ENCODE results near the gene MAGI1.
"Not testable (repeated sequence)": the region's sequence is repeated elsewhere in the genome, so short reads cannot be mapped to it uniquely, and the experiment has no call there.

The MAGI1 gene

GRCh38 chr3:65891477-65891876, 147.2 kb downstream of the MAGI1 start:
- H3K27ac ChIP-seq (ENCODE audit: low read depth, low read length); H3K9ac ChIP-seq (ENCODE audit: low read length); H3K18ac ChIP-seq (ENCODE audit: low read length); H3K4me1 ChIP-seq (ENCODE audit: control insufficient read depth, low read depth, low read length); H3K79me1 ChIP-seq (ENCODE audit: low read length); H3K4me2 ChIP-seq (ENCODE audit: low read length); H2BK15ac ChIP-seq (replicated peaks; ENCODE audit: low read depth); H4K5ac ChIP-seq (ENCODE audit: low read length); H2BK120ac ChIP-seq (ENCODE audit: low read depth, low read length); H3K4me3 ChIP-seq (ENCODE audit: low read length); H3K23ac ChIP-seq (ENCODE audit: low read length); DNase-seq; H3K56ac ChIP-seq (ENCODE audit: low read length); H3K4ac ChIP-seq (ENCODE audit: low read depth, low read length); H3K27me3 ChIP-seq (ENCODE audit: insufficient read depth, low read length, poor library complexity); H2AK5ac ChIP-seq (ENCODE audit: low read length); H4K8ac ChIP-seq (ENCODE audit: low read depth, low read length); H3K36me3 ChIP-seq (ENCODE audit: control insufficient read depth, insufficient read depth, low read length); H2BK5ac ChIP-seq (ENCODE audit: low read length): not testable (repeated sequence)
- peaks cover 18% of the 10 kb centered on the region for H3K79me2 ChIP-seq (ENCODE audit: control insufficient read depth, insufficient read depth, low read length)
- WGBS (ENCODE audit: extremely low coverage, insufficient coverage, low lambda C conversion rate): no CpG with 5 or more reads among the region's 2 CpGs

- H3K27ac ChIP-seq (ENCODE audit: low read depth, low read length): no peak overlapping the region
- no peak overlapping the region for H4K8ac ChIP-seq (ENCODE audit: low read depth, low read length)
- H3K79me1 ChIP-seq (ENCODE audit: low read length): peaks cover 5% of the 10 kb centered on the region
- H3K79me2 ChIP-seq (ENCODE audit: control insufficient read depth, insufficient read depth, low read length): peaks cover 17% of the 10 kb centered on the region
- H3K27me3 ChIP-seq (ENCODE audit: insufficient read depth, low read length, poor library complexity): no peaks in the 10 kb centered on the region
- H3K4me2 ChIP-seq (ENCODE audit: low read length): no peak overlapping the region
- no peak overlapping the region for H3K4me3 ChIP-seq (ENCODE audit: low read length)
- no peak overlapping the region for H3K18ac ChIP-seq (ENCODE audit: low read length)
- H4K5ac ChIP-seq (ENCODE audit: low read length): no peak overlapping the region
- no peak overlapping the region for H3K56ac ChIP-seq (ENCODE audit: low read length)
- H2BK120ac ChIP-seq (ENCODE audit: low read depth, low read length): no peak overlapping the region
- no CpG with 5 or more reads among the region's 6 CpGs for WGBS (ENCODE audit: extremely low coverage, insufficient coverage, low lambda C conversion rate)
- no peak overlapping the region for H3K9ac ChIP-seq (ENCODE audit: low read length)
- no peak for DNase-seq
- no peak overlapping the region for H3K4ac ChIP-seq (ENCODE audit: low read depth, low read length)
- no peak overlapping the region for H3K23ac ChIP-seq (ENCODE audit: low read length)
- no peaks in the 10 kb centered on the region for H3K4me1 ChIP-seq (ENCODE audit: control insufficient read depth, low read depth, low read length)
- no peak overlapping the region for H2BK15ac ChIP-seq (replicated peaks; ENCODE audit: low read depth)
- no peaks in the 10 kb centered on the region for H3K36me3 ChIP-seq (ENCODE audit: control insufficient read depth, insufficient read depth, low read length)
- no peak overlapping the region for H2BK5ac ChIP-seq (ENCODE audit: low read length)
- H2AK5ac ChIP-seq (ENCODE audit: low read length): no peak overlapping the region
Measured at GRCh38 chr3:65890328-65890727, 148.4 kb downstream of the MAGI1 start.

GRCh38 chr3:65889707-65890099, 149.0 kb downstream of the MAGI1 start:
- H3K36me3 ChIP-seq (ENCODE audit: control insufficient read depth, insufficient read depth, low read length): no peaks in the 10 kb centered on the region
- no peaks in the 10 kb centered on the region for H3K27me3 ChIP-seq (ENCODE audit: insufficient read depth, low read length, poor library complexity)
- DNase-seq: no peak
- no peak overlapping the region for H3K4me3 ChIP-seq (ENCODE audit: low read length)
- no peak overlapping the region for H3K4me2 ChIP-seq (ENCODE audit: low read length)
- H4K5ac ChIP-seq (ENCODE audit: low read length): no peak overlapping the region
- peaks cover 17% of the 10 kb centered on the region for H3K79me2 ChIP-seq (ENCODE audit: control insufficient read depth, insufficient read depth, low read length)
- H3K18ac ChIP-seq (ENCODE audit: low read length): no peak overlapping the region
- no peak overlapping the region for H3K9ac ChIP-seq (ENCODE audit: low read length)
- H3K56ac ChIP-seq (ENCODE audit: low read length): no peak overlapping the region
- WGBS (ENCODE audit: extremely low coverage, insufficient coverage, low lambda C conversion rate): no CpG with 5 or more reads among the region's 3 CpGs
- H3K4me1 ChIP-seq (ENCODE audit: control insufficient read depth, low read depth, low read length): no peaks in the 10 kb centered on the region
- no peak overlapping the region for H2AK5ac ChIP-seq (ENCODE audit: low read length)
- H2BK5ac ChIP-seq (ENCODE audit: low read length): no peak overlapping the region
- H3K4ac ChIP-seq (ENCODE audit: low read depth, low read length): no peak overlapping the region
- H3K27ac ChIP-seq (ENCODE audit: low read depth, low read length): no peak overlapping the region
- H3K23ac ChIP-seq (ENCODE audit: low read length): no peak overlapping the region
- no peak overlapping the region for H4K8ac ChIP-seq (ENCODE audit: low read depth, low read length)
- H2BK15ac ChIP-seq (replicated peaks; ENCODE audit: low read depth): no peak overlapping the region
- peaks cover 5% of the 10 kb centered on the region for H3K79me1 ChIP-seq (ENCODE audit: low read length)
- no peak overlapping the region for H2BK120ac ChIP-seq (ENCODE audit: low read depth, low read length)

GRCh38 chr3:65888980-65889706, 149.6 kb downstream of the MAGI1 start:
- H3K4me3 ChIP-seq (ENCODE audit: low read length): no peak overlapping the region

GRCh38 chr3:65888196-65888595, 150.5 kb downstream of the MAGI1 start:
- Histone ChIP-seq H3K79me2 (ENCODE audit: control insufficient read depth, insufficient read depth, low read length) (peaks cover 12% of the 10 kb centered on the region), H3K56ac (ENCODE audit: low read length) (no peak overlapping the region), H4K5ac (ENCODE audit: low read length) (no peak overlapping the region), H3K36me3 (ENCODE audit: control insufficient read depth, insufficient read depth, low read length) (no peaks in the 10 kb centered on the region), H2AK5ac (ENCODE audit: low read length) (no peak overlapping the region), H3K9ac (ENCODE audit: low read length) (no peak overlapping the region), H4K8ac (ENCODE audit: low read depth, low read length) (no peak overlapping the region), H3K23ac (ENCODE audit: low read length) (no peak overlapping the region), H3K79me1 (ENCODE audit: low read length) (peaks cover 4% of the 10 kb centered on the region), H2BK15ac (replicated peaks; ENCODE audit: low read depth) (no peak overlapping the region), H3K4me3 (ENCODE audit: low read length) (no peak overlapping the region), H3K4me1 (ENCODE audit: control insufficient read depth, low read depth, low read length) (peaks cover 6% of the 10 kb centered on the region), H3K18ac (ENCODE audit: low read length) (no peak overlapping the region), H3K4me2 (ENCODE audit: low read length) (no peak overlapping the region), H3K27me3 (ENCODE audit: insufficient read depth, low read length, poor library complexity) (no peaks in the 10 kb centered on the region), H3K4ac (ENCODE audit: low read depth, low read length) (no peak overlapping the region), H2BK5ac (ENCODE audit: low read length) (no peak overlapping the region), H2BK120ac (ENCODE audit: low read depth, low read length) (no peak overlapping the region), H3K27ac (ENCODE audit: low read depth, low read length) (no peak overlapping the region)
- no peak for DNase-seq
- WGBS (ENCODE audit: extremely low coverage, insufficient coverage, low lambda C conversion rate): no CpG with 5 or more reads among the region's 1 CpG

More at GRCh38 chr3:65888980-65889706, 149.6 kb downstream of the MAGI1 start:
- Histone ChIP-seq H2BK120ac (ENCODE audit: low read depth, low read length) (no peak overlapping the region), H3K9ac (ENCODE audit: low read length) (no peak overlapping the region), H4K5ac (ENCODE audit: low read length) (no peak overlapping the region), H2BK5ac (ENCODE audit: low read length) (no peak overlapping the region), H3K4ac (ENCODE audit: low read depth, low read length) (no peak overlapping the region), H2AK5ac (ENCODE audit: low read length) (no peak overlapping the region), H3K27ac (ENCODE audit: low read depth, low read length) (no peak overlapping the region), H2BK15ac (replicated peaks; ENCODE audit: low read depth) (no peak overlapping the region), H3K4me1 (ENCODE audit: control insufficient read depth, low read depth, low read length) (peaks cover under 1% of the 10 kb centered on the region), H3K18ac (ENCODE audit: low read length) (no peak overlapping the region), H3K4me2 (ENCODE audit: low read length) (no peak overlapping the region), H3K27me3 (ENCODE audit: insufficient read depth, low read length, poor library complexity) (no peaks in the 10 kb centered on the region), H3K23ac (ENCODE audit: low read length) (no peak overlapping the region), H3K36me3 (ENCODE audit: control insufficient read depth, insufficient read depth, low read length) (no peaks in the 10 kb centered on the region), H3K79me2 (ENCODE audit: control insufficient read depth, insufficient read depth, low read length) (peaks cover 17% of the 10 kb centered on the region), H3K79me1 (ENCODE audit: low read length) (peaks cover 6% of the 10 kb centered on the region), H4K8ac (ENCODE audit: low read depth, low read length) (peak overlapping the region; percentile 28), H3K56ac (ENCODE audit: low read length) (no peak overlapping the region)
- DNase-seq: peak; percentile 25
- WGBS (ENCODE audit: extremely low coverage, insufficient coverage, low lambda C conversion rate): no CpG with 5 or more reads among the region's 4 CpGs

- WGBS (ENCODE audit: extremely low coverage, insufficient coverage, low lambda C conversion rate): no CpG with 5 or more reads among the region's 5 CpGs
- Histone ChIP-seq H3K4me3 (ENCODE audit: low read length) (no peak overlapping the region), H2AK5ac (ENCODE audit: low read length) (no peak overlapping the region), H3K79me2 (ENCODE audit: control insufficient read depth, insufficient read depth, low read length) (peaks cover 10% of the 10 kb centered on the region), H3K18ac (ENCODE audit: low read length) (no peak overlapping the region), H2BK120ac (ENCODE audit: low read depth, low read length) (no peak overlapping the region), H3K23ac (ENCODE audit: low read length) (no peak overlapping the region), H3K4me1 (ENCODE audit: control insufficient read depth, low read depth, low read length) (peaks cover 6% of the 10 kb centered on the region), H4K8ac (ENCODE audit: low read depth, low read length) (no peak overlapping the region), H3K79me1 (ENCODE audit: low read length) (peaks cover 4% of the 10 kb centered on the region), H3K4me2 (ENCODE audit: low read length) (no peak overlapping the region), H4K5ac (ENCODE audit: low read length) (no peak overlapping the region), H2BK5ac (ENCODE audit: low read length) (no peak overlapping the region), H3K27ac (ENCODE audit: low read depth, low read length) (no peak overlapping the region), H3K9ac (ENCODE audit: low read length) (no peak overlapping the region), H3K4ac (ENCODE audit: low read depth, low read length) (no peak overlapping the region), H3K27me3 (ENCODE audit: insufficient read depth, low read length, poor library complexity) (no peaks in the 10 kb centered on the region), H3K56ac (ENCODE audit: low read length) (no peak overlapping the region), H3K36me3 (ENCODE audit: control insufficient read depth, insufficient read depth, low read length) (no peaks in the 10 kb centered on the region), H2BK15ac (replicated peaks; ENCODE audit: low read depth) (no peak overlapping the region)
- no peak for DNase-seq
Measured at GRCh38 chr3:65886391-65886790, 152.3 kb downstream of the MAGI1 start.

All from mesendoderm (in vitro differentiated cells).